GM19351 (cell line): Measurements from ENCODE around the gene ZNF160.
"Not testable (repeated sequence)": the region's sequence is repeated elsewhere in the genome, so short reads cannot be mapped to it uniquely, and the experiment has no call there.

ENCODE experiments used
- ATAC-seq: cut with Tn5 transposase; IDR thresholded peaks from one replicate; pipeline ENCODE4 v1.9.1; 2021; ENCODE audit warnings: mild to moderate bottlenecking, moderate library complexity; ENCODE audit not compliant: unreplicated experiment

Gene ZNF160

DNA sequence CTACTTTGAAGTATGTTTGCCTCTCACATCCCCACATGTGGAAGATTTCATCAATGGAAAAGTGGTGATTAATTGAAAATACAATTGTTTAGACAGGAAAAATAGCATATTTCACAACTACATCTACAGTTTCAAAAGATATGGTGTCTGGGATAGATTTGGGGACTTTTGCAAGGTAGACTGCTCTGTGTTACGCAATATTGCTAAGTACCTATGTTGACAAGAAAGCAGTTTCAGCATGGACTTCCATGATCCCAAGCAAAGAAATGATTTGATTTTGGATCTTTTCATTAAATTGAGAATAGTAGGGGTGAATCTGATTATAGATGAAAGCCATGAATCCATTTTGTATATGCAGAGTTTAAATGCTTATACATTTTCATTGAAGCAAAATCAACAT is 10.5 kb downstream of the ZNF160 start:
- no peak for ATAC-seq

DNA sequence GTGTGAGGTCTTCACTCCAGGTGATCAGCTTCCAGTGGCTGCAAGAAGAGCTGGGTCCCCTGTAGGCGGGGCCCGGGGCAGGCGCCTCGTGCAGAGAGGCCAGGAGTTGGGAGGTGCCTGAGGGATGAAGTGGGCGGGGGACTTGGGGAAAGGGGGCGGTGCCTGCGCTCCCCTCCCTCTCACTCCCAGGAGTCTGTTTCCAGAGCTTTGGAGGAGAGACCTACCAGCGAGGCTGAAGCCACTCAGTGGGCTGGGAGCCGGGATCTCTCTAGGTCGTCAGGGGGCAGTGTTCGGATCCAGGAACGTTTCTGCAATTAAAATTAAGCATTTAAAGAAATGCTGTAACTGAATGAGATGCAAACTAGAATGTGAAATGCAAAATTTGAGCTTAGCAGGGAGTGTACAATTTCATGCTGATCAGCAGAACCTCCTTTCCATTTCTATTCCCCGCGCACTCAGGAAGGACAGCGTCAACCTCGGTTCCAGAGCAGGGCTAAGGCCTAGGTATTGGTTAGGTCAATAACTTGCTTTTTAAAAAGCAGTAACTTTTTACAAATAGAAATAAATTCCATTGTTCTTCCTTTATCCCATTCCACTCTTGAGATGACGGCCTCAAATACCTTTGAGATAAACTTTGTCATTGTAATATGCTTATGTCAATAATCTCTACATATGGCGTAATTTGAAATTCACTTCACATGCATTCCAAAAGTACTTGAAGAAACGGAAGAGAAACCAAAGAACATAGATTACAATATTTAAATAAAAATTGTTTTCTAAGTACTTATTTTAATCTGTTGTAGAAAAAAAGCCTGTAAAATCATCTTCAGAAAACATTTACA is 11.6 kb downstream of the ZNF160 start:
- ATAC-seq, result no peak

GRCh38 chr19:53088091-53088490 is 15.1 kb downstream of the ZNF160 start:
- no peak for ATAC-seq

GRCh38 chr19:53086949-53087348 is 16.3 kb downstream of the ZNF160 start:
- no peak for ATAC-seq

- ATAC-seq, result no peak
Measured at GRCh38 chr19:53085496-53085895, 17.7 kb downstream of the ZNF160 start.

- ATAC-seq, result no peak
Measured at GRCh38 chr19:53082929-53083328, 20.3 kb downstream of the ZNF160 start.

DNA sequence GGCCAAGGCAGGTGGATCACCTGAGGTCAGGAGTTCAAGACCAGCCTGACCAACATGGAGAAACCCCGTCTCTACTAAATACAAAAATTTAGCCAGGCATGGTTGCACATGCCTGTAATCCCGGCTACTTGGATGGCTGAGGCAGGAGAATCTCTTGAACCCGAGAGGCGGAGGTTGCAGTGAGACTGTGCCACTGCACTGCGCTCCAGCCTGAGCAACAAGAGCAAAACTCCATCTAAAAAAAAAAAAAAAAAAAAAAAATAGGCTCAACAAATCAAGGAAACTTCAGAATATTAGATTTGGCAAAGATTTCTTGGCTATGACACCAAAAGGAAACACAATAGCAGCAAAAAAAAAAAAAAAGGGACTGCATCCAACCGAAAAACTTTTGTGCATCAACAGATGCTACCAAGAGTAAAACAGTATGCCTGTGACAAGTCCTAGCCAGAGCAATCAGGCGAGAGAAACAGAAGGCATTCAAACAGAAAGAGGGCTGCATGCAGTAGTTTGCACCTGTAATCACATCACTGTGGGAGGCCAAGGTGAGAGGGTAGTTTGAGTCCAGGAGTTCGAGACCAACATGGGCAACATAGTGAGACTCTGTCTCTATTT is 23.8 kb downstream of the ZNF160 start:
- ATAC-seq, result no peak

DNA sequence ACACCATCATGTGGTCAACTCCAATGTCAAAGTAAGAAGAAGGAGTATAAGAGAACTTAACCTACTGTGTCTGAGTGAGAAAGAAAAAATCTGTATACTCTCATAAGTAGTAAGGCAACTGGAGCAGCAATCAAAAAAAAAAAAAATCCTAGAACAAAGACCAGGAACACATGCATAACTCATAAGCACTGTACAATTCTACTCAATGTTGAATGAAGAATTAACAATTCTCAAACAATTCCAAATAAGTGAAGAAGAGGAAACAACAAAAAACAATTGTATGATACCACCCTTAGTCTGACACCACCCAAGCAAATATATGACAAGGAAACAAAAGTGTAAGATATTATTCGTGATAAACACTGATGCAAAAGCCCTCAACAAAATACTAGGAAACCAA is 24.6 kb downstream of the ZNF160 start:
- ATAC-seq, result no peak

GRCh38 chr19:53076984-53077383 is 26.2 kb downstream of the ZNF160 start:
- ATAC-seq, result no peak

GRCh38 chr19:53068834-53069233 is 34.4 kb downstream of the ZNF160 start:
- no peak for ATAC-seq

DNA sequence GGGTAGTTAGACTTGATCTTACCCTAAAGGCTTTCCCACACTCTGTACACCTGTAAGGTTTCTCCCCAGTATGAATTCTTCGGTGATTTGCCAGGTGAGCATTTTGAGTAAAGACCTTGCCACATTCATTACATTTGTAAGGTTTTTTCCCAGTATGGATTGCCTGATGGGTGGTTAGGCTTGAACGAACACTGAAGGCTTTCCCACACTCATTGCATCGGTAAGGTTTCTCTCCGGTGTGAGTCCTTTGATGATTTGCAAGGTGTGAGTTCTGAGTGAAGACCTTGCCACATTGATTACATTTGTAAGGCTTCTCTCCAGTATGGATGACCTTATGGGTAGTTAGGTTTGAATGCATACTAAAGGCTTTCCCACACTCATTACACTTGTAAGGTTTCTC is 35.0 kb downstream of the ZNF160 start:
- no peak for ATAC-seq

- no peak for ATAC-seq
Measured at GRCh38 chr19:53057904-53058580, 45.2 kb downstream of the ZNF160 start.

DNA sequence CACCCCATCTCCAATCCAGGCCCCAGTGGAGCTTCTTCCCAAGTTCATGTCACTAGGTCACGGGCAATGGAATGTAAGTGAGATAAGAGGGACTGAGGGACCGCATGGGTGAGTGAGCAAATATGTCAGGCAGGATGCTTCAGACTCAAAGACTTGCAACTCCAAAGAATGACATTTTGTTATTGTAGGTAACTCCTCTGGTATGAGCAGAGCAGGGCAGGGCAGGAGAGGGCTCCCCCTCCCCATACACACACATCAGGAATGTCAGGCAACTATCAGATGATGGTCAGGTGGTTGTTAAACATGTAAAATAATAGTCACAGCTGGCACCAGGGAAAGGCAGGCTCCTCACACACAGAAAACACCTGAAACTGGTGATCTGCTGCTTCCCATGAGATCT is 48.1 kb downstream of the ZNF160 start:
- no peak for ATAC-seq

DNA sequence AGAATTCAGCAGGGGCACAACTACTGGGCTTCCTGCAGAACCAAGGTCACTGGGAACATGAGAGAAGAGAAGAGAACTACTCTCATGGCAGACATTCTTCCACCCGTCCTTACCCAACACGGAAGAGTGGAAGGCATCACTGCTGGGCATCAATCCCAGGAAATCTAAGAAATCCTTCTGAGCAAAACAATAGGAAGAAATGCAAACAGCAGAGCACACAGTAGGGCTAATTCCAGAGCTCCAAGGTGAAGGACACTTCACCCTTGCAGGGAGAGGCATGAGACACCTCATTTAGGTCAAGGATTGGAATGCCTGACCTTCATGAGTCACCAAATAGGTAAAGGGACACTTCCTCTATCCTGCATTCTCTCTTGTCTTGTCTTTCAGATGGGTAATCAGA is 55.8 kb downstream of the ZNF160 start:
- ATAC-seq, result no peak

DNA sequence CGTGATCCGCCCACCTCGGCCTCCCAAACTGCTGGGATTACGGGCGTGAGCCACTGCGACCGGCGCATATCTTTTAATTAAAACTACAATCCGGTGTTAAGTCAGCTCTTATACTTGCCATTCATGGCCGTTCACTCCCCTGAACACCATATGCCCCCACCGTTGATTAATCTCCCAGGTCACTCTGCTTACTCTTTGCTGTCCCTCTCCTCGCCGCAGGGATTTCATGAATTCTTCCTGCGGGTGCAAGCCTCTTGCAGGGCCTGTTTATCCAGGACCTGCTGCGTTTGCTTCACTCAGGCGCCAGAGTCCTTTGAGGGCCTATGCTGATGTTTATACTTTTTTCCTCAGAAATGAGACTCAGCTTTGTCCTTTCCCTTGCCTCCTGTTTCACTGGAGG is 57.7 kb downstream of the ZNF160 start:
- ATAC-seq, result no peak

- ATAC-seq, result no peak
Measured at GRCh38 chr19:53041366-53041765, 61.9 kb downstream of the ZNF160 start.

- no peak for ATAC-seq
Measured at GRCh38 chr19:53037101-53038097, 65.8 kb downstream of the ZNF160 start.

DNA sequence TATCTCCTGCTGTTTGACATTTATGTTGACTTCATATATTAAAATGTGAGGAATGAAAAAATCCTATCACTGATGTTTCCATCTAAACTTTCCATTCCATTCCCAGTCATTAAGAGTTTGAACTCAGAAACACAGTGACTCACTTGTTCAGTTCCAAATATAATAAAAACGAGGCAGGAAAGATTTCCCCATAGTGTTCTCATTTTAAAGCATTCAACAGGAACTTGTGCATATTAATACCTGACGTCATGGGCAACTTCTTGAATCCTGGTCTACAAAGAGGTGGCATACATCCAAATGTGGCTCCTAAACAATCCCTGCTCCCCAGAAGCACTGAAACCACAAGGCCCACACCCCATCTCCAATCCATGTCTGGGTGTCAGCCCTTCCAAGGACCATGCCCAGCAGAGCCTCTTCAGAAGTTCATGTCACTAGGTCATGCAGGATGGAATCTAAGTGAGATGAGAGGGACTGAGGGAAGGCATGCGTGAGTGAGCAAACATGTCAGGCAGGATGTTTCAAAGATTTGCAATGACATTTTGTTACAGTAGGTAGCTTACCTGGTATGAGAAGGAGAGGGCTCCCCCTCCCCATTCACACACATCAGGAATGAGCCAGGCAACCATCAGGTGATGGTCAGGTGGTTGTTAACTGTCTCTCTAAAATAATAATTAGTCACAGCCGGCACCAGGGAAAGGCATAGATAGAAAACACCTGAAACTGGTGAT is 68.1 kb downstream of the ZNF160 start:
- no peak for ATAC-seq

GRCh38 chr19:53034054-53034453 is 69.2 kb downstream of the ZNF160 start:
- no peak for ATAC-seq

GRCh38 chr19:53028306-53028705 is 74.9 kb downstream of the ZNF160 start:
- not testable (repeated sequence) for ATAC-seq
